C1 segment of cervical spinal cord (tissue), 14 donors: ENCODE data around the gene SLC35D1.
A peak's percentile ranks its signal among the peaks of the same experiment; 100 is the strongest.

ENCODE experiments used
- DNase-seq, 14 donors: peaks; one replicate each; lab custom pipeline; 2025; lab: John Stamatoyannopoulos, UW

The SLC35D1 gene

GRCh38 chr1:67044631-67045270, 9.2 kb downstream of the SLC35D1 start:
- no peak for DNase-seq

- DNase-seq: no peak
Measured at GRCh38 chr1:67043366-67043765, 10.6 kb downstream of the SLC35D1 start.

- DNase-seq: no peak
Measured at GRCh38 chr1:67041841-67042503, 12.0 kb downstream of the SLC35D1 start.

- DNase-seq: no peak
Measured at GRCh38 chr1:67040405-67040804, 13.5 kb downstream of the SLC35D1 start.

- DNase-seq: no peak
Measured at GRCh38 chr1:67031859-67032247, 22.1 kb downstream of the SLC35D1 start.

GRCh38 chr1:67031121-67031858, 22.7 kb downstream of the SLC35D1 start:
- no peak for DNase-seq

- DNase-seq: no peak
Measured at GRCh38 chr1:67029472-67029871, 24.5 kb downstream of the SLC35D1 start.

GRCh38 chr1:67020765-67021164, 33.2 kb downstream of the SLC35D1 start:
- DNase-seq: no peak

GRCh38 chr1:67020304-67020703, 33.6 kb downstream of the SLC35D1 start:
- DNase-seq: no peak

GRCh38 chr1:67019600-67020136, 34.3 kb downstream of the SLC35D1 start:
- DNase-seq: peak in 6 of 14 donors; percentile 3 to 39 (median 10)

- DNase-seq: no peak
Measured at GRCh38 chr1:67019121-67019520, 34.8 kb downstream of the SLC35D1 start.

GRCh38 chr1:67018574-67018973, 35.4 kb downstream of the SLC35D1 start:
- no peak for DNase-seq

GRCh38 chr1:67013573-67013972, 40.4 kb downstream of the SLC35D1 start:
- no peak for DNase-seq

- no peak for DNase-seq
Measured at GRCh38 chr1:67009792-67010191, 44.2 kb downstream of the SLC35D1 start.

GRCh38 chr1:67005068-67005467, 48.9 kb downstream of the SLC35D1 start:
- DNase-seq: peak in 7 of 14 donors; percentile 1 to 35 (median 12)

GRCh38 chr1:67004176-67004575, 49.8 kb downstream of the SLC35D1 start:
- DNase-seq: no peak

- no peak for DNase-seq
Measured at GRCh38 chr1:67001682-67002425, 52.1 kb downstream of the SLC35D1 start.

GRCh38 chr1:66999640-67000400, 54.1 kb downstream of the SLC35D1 start:
- DNase-seq: no peak

- DNase-seq: no peak
Measured at GRCh38 chr1:66998972-66999371, 55.0 kb downstream of the SLC35D1 start.

GRCh38 chr1:66996018-66996682, 57.8 kb downstream of the SLC35D1 start:
- DNase-seq: peak in 8 of 14 donors; percentile 2 to 41 (median 27)
